Measurements from ENCODE around the gene NUTM2E.
"Not testable (repeated sequence)": the region's sequence is repeated elsewhere in the genome, so short reads cannot be mapped to it uniquely, and the experiment has no call there.

The NUTM2E gene, protein sequence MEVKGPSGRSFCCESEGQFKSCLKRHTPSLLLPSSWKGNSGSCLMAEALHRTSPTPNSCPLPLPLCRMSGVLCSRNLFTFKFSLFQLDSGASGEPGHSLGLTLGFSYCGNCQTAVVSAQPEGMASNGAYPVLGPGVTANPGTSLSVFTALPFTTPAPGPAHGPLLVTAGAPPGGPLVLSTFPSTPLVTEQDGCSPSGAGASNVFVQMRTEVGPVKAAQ (N-terminal part only)

DNA sequence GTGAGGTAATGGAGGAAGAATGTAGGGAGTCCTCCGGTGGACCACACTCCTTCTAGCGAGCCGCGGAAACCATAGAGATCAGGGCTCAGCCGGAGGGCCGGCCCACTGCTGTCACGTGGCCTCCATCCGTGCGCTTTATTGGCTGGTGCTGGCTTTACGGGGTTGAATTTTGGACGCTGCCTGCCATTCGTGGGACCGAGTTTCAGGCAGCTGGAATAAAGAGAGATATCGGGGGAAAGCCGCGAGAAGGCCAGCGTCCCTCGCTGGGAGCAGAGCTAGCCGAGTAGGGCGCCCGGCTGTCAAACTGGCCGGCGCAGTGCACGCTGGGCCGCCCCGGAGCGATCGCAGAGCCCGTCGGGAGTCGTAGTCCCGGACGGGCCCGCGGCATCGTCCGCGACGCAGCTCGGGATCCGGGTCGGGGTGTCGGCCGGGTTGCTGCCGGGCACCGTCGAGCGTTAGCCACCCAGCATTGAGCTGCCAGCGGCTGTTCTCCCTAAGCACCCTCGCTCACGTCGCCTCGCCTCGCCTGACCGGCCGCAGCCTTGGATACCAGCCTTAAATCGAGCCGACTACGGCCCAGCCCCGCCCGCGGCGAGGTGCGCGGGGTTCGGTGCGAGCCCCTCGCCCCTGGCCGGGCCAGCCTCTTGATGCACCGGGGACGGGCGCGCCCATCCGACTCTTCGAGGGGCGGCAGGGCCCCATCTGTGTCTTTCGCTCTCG is at the start of gene NUTM2E:
Gene NUTM2E (plus strand): TSS at position 244 of the 720 bp plus-strand sequence. CDS start 15,002 bp downstream, outside the sequence.
- DNase-seq: not testable (repeated sequence)

DNA sequence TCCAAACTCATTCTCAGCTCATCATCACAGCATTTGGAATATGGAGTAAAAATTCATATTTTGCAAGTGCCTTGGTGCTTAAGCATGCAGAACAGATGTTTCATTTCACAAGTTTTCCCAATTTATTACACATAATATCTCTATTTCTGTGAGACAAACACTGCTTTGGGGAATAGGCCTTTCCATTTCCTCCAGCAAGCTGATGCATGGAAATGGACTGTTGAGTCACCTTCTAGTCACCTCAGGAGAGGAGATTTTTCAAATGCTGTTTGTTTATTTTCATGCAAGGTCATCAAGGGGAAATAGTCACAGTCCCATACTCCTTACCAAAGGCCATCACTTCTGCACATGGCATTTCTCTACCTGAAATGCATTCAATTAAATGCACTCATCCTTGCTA is 48.5 kb upstream of the NUTM2E start:
- not testable (repeated sequence) for DNase-seq

DNA sequence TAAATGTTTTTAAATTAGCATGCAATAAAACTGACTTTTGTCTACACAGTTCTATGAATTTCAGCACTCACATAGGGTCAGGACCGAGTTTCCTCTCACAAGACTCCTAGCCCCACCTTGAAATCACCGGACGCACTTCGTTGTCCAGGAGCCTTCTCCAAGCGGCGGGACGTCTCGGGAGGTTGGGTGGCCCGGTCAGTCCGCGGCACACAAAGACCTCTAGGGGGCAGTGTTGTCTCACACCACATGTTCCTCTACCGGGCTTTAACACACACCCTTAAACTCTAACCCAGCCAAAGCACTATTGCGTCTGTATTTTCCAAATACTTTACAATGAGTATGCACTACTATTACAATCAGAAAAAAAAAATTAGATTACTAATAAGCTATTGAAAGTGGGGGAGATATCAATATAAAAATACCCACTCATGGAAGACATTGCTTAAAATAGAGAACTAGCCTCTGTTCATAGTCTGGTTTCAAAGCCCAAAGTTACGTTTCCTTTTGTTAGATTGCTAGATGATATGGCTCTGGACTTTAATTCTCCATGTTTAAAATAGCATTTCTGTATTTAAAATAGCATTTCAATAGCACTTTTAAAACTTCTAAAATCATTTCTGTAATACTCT is 47.1 kb upstream of the NUTM2E start:
- not testable (repeated sequence) for DNase-seq

DNA sequence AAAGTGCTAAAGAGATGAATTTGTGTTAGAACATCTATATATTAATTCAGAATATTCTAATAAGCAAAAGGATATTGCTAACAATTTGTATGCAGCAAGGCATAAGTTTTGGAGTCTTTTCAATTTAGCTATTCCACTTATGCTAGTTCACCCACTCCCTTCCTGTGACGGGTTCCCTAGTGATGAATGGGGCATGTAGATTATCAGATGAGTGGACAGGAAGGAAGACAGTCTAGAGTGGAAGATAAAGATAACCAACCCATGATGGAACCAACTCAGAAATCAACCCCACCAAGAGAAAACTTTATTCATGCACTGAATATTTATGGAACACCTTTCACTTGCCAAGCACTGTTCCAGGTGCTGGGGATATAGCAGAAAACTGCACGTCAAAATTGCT is 46.5 kb upstream of the NUTM2E start:
- DNase-seq: not testable (repeated sequence)

DNA sequence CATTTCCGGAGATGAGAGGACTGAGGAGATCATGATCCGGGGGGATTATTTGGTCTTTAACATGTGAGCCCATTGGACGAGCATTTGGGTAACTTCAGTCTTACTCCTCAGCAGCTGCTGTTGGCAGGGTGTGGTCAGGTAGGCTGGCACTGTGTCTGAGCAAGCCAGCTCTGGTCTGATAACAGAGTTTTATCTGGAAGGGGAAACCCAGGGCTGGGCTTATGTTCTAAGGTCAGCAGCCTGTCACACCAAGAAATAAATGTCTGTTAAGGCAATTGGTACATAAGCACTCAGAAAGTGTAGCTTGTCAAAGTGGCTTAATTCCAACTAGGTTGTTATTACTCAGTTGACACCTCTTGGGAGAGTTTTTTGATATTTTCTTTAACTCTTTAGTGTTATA is 45.0 kb upstream of the NUTM2E start:
- DNase-seq: not testable (repeated sequence)

DNA sequence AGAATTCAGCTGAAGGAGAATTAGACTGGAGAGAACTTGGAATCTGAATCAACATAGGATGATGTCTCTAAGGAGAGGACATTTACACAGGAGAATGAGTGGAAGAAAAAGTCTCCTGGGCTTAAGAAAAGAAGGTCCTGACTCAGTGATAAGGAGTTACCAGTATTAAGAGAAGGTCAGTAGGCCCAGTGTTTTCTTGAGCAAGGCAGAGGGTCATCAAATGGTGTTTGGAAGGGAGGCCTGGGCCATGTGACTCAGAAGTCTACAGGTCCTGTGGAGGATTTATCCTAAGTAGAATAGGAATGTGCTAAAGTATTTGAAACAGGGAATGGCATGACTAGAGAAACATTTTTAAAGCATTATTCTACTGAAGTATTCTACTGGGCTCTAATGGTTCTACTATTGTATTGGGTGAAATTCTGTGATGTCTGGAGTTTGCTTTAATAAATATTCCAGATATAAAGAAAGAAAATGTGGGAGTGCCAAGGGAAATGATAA is 39.0 kb upstream of the NUTM2E start:
- not testable (repeated sequence) for DNase-seq

DNA sequence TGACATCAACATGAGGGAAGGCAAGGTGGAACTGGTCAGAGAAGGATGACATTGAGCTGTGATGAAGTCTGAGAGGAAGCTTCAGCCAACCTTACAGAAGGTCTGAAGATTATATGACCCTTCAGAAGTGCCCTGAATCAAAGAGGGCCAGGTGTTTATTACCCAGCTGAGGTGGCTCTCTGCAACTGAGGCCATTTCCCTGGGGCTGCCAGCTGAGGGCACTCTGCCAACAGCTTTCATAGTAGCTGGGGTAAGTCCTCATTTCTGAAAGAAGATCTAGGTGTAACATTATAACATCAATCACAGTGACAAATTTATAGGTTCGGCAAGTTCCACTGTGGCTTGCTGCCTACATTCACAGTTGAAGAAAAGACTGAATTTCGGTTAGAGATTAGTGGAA is 37.2 kb upstream of the NUTM2E start:
- DNase-seq: not testable (repeated sequence)

DNA sequence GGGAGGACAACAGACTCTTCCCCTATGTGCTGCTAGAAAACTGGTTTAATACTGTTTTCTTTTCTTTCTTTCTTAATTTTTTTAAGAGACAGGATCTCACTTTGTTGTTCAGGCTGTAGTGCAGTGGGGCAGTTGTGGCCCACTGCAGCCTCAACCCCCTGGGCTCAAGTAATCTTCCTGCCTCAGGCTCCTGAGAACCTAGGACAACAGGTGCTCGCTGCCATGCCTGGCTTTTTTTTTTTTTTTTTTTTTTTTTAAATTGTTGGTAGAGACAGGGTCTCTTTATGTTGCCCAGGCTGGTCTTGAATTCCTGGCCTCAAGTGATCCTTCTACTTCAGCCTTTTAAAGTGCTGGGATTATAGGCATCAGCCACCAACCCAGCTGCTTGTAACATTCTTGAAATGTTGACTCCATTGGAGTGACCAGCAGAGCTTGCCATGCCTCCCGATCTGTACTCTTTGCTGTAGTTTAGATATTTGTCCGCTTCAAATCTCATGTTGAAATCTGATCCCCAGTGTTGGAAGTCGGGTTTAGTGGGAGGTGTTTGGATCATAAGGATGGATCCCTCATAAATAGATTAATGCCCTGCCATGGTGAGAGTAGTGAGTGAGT is 34.5 kb upstream of the NUTM2E start:
- DNase-seq: not testable (repeated sequence)

DNA sequence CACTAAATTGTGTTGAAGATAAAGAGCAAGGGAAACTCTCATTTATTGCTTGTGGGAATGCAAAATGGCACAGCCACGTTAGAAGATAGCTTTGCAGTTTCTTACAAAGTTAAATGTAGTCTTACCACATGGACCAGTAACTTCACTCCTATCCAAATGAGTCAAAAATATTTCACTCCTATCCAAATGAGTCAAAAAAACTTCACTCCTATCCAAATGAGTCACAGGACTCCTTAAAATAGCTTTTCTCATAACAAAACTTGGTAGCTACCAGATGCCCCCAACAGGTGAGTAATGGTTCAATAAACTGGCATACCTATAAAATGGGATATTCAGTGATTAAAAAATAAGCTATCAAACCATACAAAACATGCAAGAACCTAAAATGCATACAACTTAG is 27.2 kb upstream of the NUTM2E start:
- DNase-seq: not testable (repeated sequence)

DNA sequence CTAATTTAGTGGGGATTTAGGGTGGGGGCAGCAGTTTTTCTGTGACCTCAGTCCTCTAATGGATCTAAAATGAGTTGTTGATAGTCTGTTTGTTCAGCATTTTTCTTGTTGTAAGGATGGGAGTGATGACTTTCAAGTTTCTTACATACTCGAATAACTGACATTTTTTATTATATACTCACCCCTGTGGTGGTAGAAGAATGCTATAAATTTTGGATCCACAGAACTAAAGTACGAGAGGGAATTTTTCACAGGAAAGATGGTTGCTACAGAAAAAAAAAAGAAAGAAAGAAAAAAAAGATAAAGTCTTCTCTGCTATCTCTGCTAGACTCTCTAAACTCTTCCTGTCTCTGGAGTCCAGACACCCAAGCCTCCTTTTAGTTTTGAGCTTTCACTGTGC is 20.7 kb upstream of the NUTM2E start:
- not testable (repeated sequence) for DNase-seq

DNA sequence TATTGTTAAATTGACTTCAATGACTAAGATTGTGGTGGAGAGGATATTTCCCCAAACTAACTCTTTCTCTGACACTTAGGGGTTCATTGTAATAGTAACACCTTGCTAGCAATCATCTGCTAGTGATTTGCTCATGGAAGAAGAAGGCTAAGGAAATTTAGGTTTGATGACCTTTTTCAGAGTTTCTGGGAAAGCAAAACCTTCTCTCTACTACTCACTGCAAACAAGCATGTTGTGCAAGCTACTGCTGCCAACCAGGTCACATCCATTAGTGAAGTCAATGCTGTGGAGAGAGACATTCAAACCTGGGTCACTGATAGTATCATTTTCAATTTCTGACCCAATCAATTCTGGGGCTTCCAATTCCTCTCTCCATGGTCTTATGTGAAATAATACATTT is 14.6 kb upstream of the NUTM2E start:
- DNase-seq: not testable (repeated sequence)

DNA sequence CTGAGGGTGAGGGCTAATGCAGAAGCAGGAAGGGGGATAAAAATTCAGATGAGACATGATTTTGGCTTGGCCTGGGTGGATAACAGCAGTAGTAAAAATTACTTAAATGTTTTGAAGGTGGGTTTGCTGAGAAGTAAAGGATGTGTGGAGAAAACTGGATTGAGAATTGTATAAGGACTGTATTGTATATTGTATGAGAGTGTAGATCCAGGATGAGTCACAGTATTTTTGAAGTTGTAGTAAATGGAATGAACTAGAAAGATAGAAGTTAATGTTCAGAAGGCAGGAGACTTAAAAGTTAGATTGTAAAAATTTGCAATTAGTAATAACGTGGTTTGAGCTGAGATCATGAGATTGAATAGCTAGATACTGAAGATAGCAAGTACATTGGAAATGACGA is 10.2 kb upstream of the NUTM2E start:
- DNase-seq: not testable (repeated sequence)

DNA sequence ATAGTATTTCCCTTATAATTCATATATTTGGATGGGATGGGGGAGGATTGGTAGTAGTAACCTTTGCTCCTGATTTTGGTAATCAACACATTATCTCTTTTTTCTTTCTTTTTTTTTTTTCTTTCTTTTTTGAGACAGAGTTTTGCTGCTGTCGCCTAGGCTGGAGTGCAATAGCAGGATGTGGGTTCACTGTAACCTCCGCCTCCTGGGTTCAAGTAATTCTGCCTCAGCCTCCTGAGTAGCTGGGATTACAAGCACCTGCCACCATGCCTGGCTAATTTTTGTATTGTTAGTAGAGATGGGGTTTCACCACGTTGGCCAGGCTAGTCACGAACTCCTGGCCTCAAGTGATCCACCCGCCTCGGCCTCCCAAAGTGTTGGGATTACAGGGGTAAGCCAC is 3.2 kb upstream of the NUTM2E start:
- not testable (repeated sequence) for DNase-seq

DNA sequence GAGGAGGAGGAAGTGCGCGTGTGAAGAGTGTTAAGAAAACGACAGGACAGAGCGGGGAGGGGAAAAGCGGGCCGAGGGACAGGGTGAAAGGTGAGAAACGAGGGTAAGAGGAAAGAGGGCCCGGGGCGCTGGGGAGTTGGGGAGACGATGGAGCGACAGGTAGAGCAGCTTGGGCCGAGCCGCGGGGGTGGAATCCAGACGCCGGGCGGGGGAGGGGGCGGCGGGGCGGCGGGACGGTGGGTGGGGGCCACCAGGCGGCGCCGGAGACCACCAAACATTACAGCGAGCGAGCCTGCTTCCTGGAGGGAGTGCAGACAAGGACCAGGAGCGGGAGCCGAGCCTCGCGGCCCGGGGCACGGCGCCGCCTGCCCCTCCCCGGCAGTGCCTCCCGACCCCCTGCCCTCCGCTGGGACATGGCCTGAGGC is 940 bp upstream of the NUTM2E start:
- DNase-seq: not testable (repeated sequence)

DNA sequence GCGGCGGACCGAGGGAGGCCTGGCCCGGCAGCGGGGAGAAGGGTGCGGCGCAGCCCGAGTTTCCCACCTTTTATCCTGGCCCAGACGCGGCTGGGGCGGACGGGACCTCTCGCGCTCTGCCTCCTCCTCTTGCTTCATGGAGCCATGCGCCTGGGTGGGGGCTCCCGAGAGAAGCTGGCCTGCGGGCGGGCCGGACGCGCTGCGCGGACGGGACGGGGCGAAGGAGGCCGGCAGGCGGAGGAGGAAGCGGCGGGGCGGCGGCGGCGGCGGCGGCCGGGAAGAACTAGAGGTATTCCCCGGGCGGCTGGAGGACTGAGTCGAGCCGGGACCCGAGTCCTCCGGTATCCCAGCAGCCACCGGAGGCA is 426 bp upstream of the NUTM2E start:
- not testable (repeated sequence) for DNase-seq

DNA sequence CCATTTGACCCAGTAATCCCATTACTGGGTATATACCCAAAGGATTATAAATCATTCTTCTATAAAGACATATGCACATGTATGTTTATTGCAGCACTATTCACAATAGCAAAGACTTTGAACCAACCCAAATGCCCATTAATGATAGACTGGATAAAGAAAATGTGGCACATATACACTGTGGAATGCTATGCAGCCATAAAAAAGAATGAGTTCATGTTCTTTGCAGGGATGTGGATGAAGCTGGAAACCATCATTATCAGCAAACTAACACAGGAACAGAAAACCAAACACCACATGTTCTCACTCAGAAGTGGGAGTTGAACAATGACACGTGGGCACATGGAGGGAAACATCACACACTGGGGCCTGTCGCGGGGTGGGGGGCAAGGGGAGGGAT is 7.3 kb downstream of the NUTM2E start:
- not testable (repeated sequence) for DNase-seq

DNA sequence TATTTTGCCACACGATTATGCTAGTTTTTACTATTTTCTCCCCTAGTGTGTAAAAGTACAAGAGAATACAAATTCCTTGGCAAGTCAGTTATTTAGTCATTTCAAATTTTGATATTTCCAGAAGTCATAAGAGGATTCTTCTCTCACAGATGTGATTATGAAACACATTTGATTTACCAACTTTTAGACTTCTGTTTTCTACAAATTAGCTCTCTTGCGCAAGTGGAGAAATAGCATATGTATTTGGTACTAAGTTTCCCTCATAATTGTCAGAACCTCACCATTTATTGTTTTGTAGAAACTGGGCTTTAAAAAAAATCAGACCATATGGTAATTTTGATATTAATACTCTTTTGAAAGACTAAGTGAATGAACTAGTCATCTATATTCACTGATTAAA is 9.4 kb downstream of the NUTM2E start:
- DNase-seq: not testable (repeated sequence)

DNA sequence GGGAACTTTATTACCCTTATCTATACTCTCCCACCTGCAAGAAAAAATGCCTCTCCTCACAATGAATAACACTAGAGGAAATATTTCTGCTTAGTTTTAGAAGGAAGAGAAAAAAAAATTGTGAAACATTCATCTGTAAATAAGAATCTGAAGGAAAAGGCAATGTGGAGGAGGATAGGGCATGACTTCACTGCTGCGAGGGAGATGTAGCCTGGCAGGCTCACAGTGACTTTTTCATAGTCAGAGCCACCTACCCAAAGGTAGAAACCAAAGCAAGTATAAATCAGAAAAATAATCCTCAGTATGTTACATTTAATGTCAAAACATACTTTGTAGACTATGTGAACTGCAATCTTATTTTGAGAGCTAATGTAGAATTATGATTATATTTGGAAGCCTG is 10.4 kb downstream of the NUTM2E start:
- not testable (repeated sequence) for DNase-seq

DNA sequence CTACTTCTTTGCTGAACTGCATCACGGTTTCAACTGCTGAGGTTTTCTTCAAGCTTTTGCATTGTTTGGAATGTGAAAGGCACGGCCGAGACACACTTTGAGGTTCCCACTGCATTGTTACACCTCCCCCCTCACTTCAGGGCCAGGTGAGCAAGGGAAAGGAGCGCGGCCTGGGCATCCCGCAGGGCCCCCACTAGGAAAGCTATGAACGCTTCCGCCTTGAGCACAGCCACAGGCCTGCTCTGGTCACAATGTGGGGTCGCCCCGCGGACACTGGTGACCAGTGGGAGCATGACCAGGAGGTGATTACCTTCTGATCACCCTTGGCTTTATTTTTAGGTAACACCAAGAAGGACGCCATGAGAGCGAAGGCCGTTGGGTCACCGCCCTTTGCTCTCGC is 11.9 kb downstream of the NUTM2E start:
- DNase-seq: not testable (repeated sequence)

DNA sequence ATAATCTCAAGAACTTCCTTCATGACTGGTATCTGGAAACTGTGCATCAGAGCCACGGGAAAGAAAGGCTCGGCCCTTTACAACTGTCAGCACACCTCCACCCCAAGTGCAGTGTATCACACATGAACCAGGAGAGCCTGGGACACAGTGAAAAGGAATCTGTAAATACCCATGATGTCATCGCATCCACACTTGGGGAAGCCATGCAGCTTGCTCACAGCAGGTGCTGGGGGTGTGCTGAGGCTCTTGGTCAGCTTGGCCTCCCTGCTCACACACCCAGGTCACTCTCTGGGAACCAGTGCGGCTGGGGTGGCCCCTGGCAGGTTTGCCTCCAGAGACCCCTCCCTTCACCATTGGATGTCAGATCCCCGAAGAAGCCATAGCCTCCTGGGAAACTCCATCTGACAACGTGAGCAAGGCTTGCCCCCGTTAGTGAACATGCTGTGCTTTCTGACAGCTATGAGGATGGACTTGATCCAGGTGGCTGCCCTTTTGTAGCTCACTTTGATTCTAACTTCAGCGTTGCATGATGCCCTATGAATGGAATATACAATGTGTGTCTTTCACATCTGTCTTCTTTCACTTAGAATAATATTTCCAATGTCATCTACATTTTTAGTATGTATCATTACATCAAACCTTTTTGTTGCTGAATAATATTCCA is 26.8 kb downstream of the NUTM2E start:
- DNase-seq: not testable (repeated sequence)

DNA sequence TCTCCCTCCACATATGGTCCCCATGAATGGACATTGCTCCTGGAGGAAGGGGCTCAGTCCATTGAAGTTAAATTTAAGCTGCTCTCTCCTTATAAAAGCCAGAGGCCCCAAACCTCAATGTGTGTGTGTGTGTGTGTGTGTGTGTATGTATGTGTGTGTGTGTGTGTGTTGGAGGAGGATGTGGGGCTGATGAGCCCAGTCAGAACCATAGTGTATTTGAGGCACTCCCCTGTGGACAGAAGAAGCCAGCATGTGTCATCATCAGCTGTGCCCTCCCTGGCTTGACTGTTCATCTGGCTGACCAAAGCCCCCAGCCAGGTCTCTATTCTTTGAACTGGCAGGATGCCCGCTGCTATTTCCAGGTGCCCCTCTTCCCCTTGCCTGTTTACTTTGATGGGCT is 35.7 kb downstream of the NUTM2E start:
- DNase-seq: not testable (repeated sequence)

DNA sequence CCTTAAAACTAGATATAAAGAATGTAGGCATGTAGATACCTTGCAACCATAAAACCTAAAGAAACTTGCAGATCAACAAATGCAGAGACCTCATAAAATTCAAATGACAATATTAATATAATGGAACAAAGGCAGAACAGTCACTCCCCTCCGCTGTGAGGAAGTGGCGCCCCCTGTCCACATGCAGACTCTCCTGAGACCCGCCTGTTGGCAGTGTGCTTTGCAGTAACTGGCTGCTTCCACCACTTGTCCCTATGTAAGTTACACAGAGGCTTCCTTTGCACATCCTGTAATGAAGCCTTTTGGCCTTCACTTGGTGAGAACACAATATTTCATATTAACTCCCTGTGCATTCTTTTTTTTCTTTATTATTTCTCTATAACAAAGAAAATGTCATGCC is 36.3 kb downstream of the NUTM2E start:
- not testable (repeated sequence) for DNase-seq
